IPS DF 6.9 (cell line): ENCODE measurements around the gene COL18A1.

Experiments used
- DNase-seq: peaks from one replicate; pipeline ENCODE4 v3.0.0-alpha.2; 2013; ENCODE audit warnings: low read depth, low spot score
- H3K27ac ChIP-seq: one replicate; pipeline ENCODE4 v1.5.1; 2013; ENCODE audit warnings: low read length, control low read depth
- H3K27me3 ChIP-seq: 2 replicates; pipeline ENCODE4 v1.6.1; 2013; ENCODE audit warnings: mild to moderate bottlenecking, low read length; ENCODE audit not compliant: control insufficient read depth, insufficient read depth
- H3K36me3 ChIP-seq: 2 replicates; pipeline ENCODE4 v1.6.1; 2013; ENCODE audit warnings: low read length; ENCODE audit not compliant: control insufficient read depth, insufficient read depth
- H3K4me1 ChIP-seq: 2 replicates; pipeline ENCODE4 v1.6.1; 2013; ENCODE audit warnings: low read length; ENCODE audit not compliant: control insufficient read depth, insufficient read depth
- H3K4me3 ChIP-seq: 2 replicates; pipeline ENCODE4 v1.5.1; 2013; ENCODE audit warnings: mild to moderate bottlenecking, low read length
- H3K9me3 ChIP-seq: 2 replicates; pipeline ENCODE4 v1.6.1; 2013; ENCODE audit warnings: low read length, inconsistent platforms; ENCODE audit not compliant: control insufficient read depth, insufficient read depth
- WGBS: extraction: QIAGEN DNeasy Blood & Tissue Kit; methylation state at CpG from one replicate; pipeline ENCODE4 v1.1.7; 2013; ENCODE audit warnings: mixed read lengths, missing lambda C conversion rate; ENCODE audit not compliant: insufficient read length, insufficient coverage; 5-methylcytosine and 5-hydroxymethylcytosine counted together

COL18A1 gene

DNA sequence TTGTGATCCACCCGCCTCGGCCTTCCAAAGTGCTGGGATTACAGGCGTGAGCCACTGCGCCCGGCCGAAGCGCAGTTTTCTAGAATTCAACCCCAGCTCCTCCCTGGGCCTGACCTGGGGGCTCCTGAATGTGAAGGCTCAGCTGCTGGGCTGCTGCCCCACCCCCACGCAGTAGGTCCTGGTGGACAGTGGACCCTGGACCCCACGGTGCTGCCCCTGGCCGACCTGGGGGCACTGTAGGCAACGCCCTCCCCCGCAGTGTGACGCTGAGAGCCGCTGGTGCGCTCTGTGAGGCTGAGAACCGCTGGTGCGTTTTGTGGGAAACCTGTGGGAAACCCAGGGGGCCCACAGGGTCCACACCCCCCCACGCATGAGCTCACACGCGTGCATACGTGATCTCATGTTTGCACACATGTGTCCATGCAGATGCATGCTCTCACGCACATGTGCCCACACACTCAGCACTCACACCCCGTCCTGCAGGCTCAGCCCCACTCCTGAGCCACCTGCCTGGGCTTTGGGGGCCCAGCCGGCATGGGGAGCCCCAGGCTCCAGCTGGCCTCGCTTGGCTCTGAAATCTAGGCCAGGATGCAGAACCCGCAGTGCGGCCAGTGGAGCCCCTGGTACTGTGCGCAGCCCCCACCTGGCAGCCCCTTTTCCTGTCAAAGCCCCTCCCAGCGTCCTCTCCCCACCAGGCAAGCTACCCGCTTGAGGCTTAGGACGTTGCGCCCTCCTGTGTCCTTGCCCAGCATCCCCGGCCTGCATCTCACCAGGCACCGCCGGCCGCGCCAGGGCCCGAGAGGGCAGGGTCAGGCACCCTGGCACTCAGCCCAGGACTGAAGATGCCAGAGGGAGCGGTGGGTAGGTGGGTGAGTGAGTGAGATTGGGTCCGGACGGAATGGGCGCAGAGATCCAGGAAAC, 67.7 kb downstream of the COL18A1 start:
- no peaks in the 10 kb centered on the region for H3K9me3 ChIP-seq
- DNase-seq: no peak
- no peaks in the 10 kb centered on the region for H3K27me3 ChIP-seq
- no peak overlapping the region for H3K27ac ChIP-seq
- H3K4me3 ChIP-seq: no peak overlapping the region
- WGBS: no CpG with 5 or more reads among the region's 42 CpGs
- peaks cover 39% of the 10 kb centered on the region for H3K36me3 ChIP-seq
- H3K4me1 ChIP-seq: no peaks in the 10 kb centered on the region; the same call in 1 of the 2 replicates

DNA sequence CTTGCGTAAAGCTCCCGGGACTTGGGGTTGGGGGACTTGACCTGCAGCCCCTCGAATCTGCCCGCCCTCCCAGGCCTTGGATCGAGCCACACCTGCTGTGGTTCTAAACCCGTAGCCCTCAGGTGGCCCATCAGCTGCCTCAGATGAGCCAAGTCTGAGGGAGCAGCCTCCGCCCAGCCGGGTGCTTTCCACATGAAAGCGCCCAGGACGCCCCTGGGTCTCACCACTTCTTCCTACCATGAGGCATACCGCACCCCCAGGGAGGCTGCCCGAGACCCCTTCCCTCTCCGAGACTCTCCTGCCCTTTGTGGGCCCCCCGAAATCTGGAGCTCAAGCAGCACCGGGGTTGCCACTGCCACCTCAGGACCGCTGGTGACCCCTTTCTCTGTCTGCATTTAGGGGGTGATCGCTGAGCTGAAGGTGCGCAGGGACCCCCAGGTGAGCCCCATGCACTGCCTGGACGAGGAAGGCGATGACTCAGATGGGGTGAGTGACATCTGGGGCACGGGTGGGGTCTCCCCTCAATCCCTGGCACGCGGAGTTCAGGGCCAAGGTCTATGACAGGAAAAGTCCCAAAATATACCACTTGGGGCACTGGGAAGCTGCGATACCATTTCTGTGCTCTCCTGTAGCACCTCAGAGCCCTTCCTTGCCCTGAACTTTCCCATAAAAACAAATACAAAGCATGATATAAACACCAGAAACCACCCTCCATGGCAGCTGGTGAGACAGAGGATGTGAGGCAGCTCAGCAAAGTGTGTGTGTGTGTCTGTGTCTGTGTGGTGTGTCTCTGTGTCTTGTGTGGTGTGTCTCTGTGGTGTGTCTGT, 68.7 kb downstream of the COL18A1 start:
- no peak overlapping the region for H3K27ac ChIP-seq
- no peak overlapping the region for H3K4me3 ChIP-seq
- no peaks in the 10 kb centered on the region for H3K27me3 ChIP-seq
- no peaks in the 10 kb centered on the region for H3K9me3 ChIP-seq
- no peaks in the 10 kb centered on the region; the same call in 1 of the 2 replicates for H3K4me1 ChIP-seq
- DNase-seq: no peak
- peaks cover 40% of the 10 kb centered on the region for H3K36me3 ChIP-seq
- no CpG with 5 or more reads among the region's 24 CpGs for WGBS

DNA sequence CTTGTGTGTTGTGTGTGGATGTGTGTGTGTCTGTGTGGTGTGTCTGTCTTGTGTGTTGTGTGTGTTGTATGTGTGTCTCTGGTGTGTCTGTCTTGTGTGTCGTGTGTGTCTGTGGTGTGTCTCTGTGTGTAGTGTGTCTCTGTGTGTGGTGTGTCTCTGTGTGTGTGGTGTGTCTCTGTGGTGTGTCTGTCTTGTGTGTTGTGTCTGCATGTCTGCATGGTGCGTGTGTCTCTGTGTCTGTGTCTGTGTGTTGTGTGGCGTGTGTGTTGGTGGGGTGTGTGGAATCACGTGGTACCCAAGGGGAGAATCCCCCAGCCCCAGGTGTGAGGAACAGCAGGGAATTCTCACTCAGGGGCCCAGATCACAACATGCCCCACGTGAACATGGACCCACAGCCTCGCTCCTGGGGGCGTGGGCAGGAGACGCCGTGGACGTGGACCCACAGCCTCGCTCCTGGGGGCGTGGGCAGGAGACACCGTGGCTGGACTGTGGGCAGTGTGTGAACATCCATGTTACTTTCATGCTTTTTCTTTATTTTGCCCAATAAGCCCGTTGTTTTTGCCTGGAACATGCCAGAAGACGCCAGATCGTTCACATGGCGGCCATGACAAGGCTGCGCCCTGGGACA, 69.5 kb downstream of the COL18A1 start:
- no peak for DNase-seq
- Histone ChIP-seq H3K36me3 (peaks cover 47% of the 10 kb centered on the region), H3K4me3 (no peak overlapping the region), H3K9me3 (no peaks in the 10 kb centered on the region), H3K27me3 (no peaks in the 10 kb centered on the region), H3K27ac (no peak overlapping the region), H3K4me1 (no peaks in the 10 kb centered on the region; the same call in 1 of the 2 replicates)
- no CpG with 5 or more reads among the region's 18 CpGs for WGBS

DNA sequence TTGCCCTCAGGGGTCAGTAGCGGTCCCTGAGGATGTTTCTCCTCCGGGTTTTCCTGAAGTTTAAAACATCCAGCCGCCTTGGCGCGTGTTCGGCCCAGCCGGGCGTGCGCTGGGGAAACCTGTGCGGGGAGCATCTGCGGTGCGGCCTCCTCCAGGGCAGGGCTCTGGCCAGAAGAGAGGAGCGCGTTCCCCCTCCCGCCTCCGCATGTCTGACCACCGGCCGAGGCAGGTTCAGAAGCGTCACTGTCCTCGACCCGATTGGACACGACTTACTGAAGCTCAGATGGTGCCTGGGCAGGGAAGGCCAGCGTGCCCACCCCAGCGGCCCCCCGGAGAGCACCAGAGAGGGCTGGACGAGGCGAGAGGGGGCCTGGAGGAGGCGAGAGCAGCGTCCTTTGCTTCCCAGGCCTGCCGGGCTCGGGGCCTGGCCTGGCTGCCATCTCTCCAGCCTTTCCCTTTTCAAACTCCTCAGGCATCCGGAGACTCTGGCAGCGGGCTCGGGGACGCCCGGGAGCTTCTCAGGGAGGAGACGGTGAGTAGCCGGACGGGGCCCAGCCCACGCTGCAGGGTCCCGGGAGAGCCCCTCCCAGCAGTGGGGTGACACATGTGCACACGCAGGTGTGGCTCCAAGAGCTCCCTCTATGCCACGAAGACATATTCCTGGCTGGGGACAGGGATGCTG, 70.2 kb downstream of the COL18A1 start:
- H3K27ac ChIP-seq: no peak overlapping the region
- peaks cover 54% of the 10 kb centered on the region for H3K36me3 ChIP-seq
- H3K9me3 ChIP-seq: no peaks in the 10 kb centered on the region
- H3K27me3 ChIP-seq: no peaks in the 10 kb centered on the region
- no peaks in the 10 kb centered on the region; the same call in 1 of the 2 replicates for H3K4me1 ChIP-seq
- no peak for DNase-seq
- no peak overlapping the region for H3K4me3 ChIP-seq
- WGBS: no CpG with 5 or more reads among the region's 43 CpGs

DNA sequence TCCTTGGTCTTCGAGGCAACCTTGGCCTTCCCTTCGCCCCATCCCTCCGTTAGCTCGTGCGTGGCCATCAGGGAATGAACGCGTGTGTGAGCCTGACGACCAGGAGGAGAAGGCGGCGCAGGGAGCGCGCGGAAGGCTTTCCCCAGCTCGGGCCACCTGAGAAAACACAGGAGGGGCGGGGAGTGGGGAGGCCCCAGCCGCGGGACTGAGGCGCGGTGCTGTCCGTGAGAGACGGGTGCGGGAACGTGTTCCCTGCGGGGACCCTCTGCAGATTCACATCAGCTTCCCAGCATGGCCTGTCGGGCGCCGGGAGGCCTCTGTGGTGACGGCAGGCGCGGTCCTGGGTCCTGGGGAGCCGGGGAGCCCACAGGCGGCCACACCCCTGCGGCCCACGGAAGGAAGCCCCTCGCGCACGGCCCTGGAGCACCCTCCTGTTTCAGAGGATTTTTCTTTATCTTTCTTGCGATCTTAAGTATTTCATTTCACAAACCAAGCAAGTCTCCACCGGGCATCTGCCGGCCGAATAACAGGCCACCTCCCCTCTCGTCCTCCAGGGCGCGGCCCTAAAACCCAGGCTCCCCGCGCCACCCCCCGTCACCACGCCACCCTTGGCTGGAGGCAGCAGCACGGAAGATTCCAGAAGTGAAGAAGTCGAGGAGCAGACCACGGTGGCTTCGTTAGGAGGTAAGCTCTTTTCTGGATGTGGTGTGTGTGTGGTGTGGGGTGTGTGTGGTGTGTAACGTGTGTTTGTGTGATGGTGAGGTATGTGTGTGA, 71.0 kb downstream of the COL18A1 start:
- H3K36me3 ChIP-seq: peaks cover 57% of the 10 kb centered on the region
- H3K27me3 ChIP-seq: no peaks in the 10 kb centered on the region
- WGBS: 100% methylated on average over 2 of the region's 53 CpGs
- no peaks in the 10 kb centered on the region; the same call in 1 of the 2 replicates for H3K4me1 ChIP-seq
- H3K27ac ChIP-seq: no peak overlapping the region
- no peak for DNase-seq
- no peaks in the 10 kb centered on the region for H3K9me3 ChIP-seq
- no peak overlapping the region for H3K4me3 ChIP-seq

DNA sequence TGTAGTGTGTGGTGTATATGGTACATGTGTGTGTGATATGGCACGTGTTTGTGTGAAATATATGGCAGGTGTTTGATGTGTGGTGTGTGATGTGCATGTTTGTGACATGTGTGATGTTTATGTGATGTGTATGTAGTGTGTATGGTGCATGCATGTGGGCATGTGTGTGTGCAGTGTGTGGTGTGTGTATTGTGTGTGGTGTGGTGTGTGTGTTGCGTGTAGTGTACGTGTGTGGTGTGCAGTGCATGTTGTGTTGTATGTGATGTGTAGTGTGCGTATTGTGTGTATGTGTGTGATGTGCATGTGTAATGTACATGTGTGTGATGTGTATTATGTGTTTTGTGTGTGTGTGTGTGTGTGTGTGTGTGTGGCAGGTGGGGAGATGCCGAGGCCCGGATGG, 71.6 kb downstream of the COL18A1 start:
- DNase-seq: no peak
- no peaks in the 10 kb centered on the region for H3K27me3 ChIP-seq
- no peak overlapping the region for H3K4me3 ChIP-seq
- WGBS: 100% methylated on average over 4 of the region's 6 CpGs
- H3K27ac ChIP-seq: no peak overlapping the region
- no peaks in the 10 kb centered on the region for H3K9me3 ChIP-seq
- peaks cover 63% of the 10 kb centered on the region for H3K36me3 ChIP-seq
- H3K4me1 ChIP-seq: no peaks in the 10 kb centered on the region

DNA sequence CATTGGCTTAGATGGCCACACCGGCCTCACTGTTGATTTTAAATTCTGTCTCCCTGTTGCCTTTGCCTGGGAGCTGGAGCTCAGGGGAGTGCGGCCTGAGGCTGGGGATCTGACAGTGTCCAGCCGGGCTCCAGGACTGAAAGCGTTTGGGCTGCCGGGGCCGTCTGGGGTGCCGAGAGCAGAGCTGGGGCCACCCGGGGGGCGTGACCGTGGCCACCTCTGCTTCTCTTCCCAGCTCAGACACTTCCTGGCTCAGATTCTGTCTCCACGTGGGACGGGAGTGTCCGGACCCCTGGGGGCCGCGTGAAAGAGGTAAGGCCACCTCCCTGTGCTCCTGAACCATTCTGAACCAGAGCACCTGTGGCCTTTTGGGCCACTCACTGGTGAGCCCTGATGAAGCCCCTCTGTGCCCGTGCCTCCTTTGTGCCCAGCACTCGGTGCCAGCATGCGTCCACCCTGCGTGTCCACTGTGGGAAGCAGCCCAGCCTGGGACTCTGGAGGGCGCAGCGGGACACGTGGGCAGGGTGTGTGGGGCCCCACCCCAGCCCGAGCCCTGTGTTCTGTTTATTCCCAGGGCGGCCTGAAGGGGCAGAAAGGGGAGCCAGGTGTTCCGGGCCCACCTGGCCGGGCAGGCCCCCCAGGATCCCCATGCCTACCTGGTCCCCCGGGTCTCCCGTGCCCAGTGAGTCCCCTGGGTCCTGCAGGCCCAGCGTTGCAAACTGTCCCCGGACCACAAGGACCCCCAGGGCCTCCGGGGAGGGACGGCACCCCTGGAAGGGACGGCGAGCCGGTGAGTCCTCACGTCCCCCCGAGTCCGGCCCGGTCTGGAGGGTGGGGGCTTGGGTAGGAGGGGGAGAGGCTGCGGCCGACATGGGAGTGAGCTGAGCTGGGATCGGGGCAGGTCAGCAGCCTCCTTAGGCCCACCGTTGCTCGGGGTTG, 72.5 kb downstream of the COL18A1 start:
- Histone ChIP-seq H3K27ac (no peak overlapping the region), H3K4me1 (no peaks in the 10 kb centered on the region), H3K4me3 (no peak overlapping the region), H3K9me3 (no peaks in the 10 kb centered on the region), H3K36me3 (peaks cover 71% of the 10 kb centered on the region), H3K27me3 (no peaks in the 10 kb centered on the region)
- no peak for DNase-seq
- no CpG with 5 or more reads among the region's 44 CpGs for WGBS

DNA sequence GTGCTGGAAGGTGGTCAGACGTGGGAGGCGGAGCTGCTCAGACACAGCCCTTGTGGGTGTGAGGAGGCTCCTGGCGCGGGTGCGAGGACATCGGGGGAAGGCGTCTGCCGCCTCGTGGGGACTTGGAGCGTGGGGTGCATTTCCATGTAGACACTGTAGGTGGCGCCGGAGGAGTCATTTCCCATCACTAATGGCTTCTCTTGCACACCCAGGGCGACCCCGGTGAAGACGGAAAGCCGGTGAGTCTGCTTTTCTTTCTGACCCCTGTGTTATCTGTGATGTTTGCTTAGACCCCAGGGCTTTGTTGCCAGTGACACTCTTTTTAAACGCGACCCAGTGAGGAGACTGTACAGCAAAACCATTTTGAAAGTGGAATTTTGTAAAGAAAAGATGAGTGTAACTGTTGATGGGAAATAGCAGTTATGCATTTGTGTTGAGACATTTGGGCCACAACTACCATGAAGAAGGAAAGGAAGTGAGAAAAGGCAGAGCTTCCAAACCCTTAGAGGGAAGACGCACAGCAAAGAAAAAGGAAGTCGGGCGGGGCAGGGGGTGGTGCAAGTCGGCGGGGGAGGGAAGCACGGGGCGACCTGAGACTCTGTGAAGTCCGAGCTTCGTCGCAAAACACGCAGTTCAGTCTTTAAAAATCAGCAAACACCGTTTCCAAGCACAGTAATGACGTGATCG, 73.3 kb downstream of the COL18A1 start:
- Histone ChIP-seq H3K36me3 (peaks cover 75% of the 10 kb centered on the region), H3K27me3 (no peaks in the 10 kb centered on the region), H3K4me1 (no peaks in the 10 kb centered on the region), H3K9me3 (no peaks in the 10 kb centered on the region), H3K4me3 (no peak overlapping the region), H3K27ac (no peak overlapping the region)
- no CpG with 5 or more reads among the region's 32 CpGs for WGBS
- peak; percentile 57 for DNase-seq
